ENCODE results near the gene EHHADH. TPM values are rescaled to one million over a fixed set of nuclear protein-coding genes. Genes with fewer than 3 reads are reported as not detected.

The EHHADH gene
- total and polyA plus RNA-seq, 8 donors = 7.4 to 13.5 (median 12.0) TPM

GRCh38 chr3:185199671-185200070, 54.2 kb downstream of the EHHADH start:
- Histone ChIP-seq H3K27me3 (no peaks in the 10 kb centered on the region), H3K4me3 (no peak overlapping the region), H3K27ac (no peak overlapping the region), H3K36me3 (peaks cover 0 to 16% of the 10 kb centered on the region in 2 donors), H3K4me1 (no peaks in the 10 kb centered on the region), H3K9me3 (peaks cover 0 to 2% of the 10 kb centered on the region in 2 donors)
- DNase-seq (no peak), ATAC-seq (no peak)
- TF ChIP-seq CTCF (IDR thresholded peaks at IDR 0.05) = no peak
- intact Hi-C loops (cut with DNase I) = no loop called here

GRCh38 chr3:185199206-185199605, 54.6 kb downstream of the EHHADH start:
- Histone ChIP-seq H3K4me3 (no peak overlapping the region), H3K9me3 (peaks cover 0 to 2% of the 10 kb centered on the region in 2 donors), H3K36me3 (peaks cover 0 to 12% of the 10 kb centered on the region in 2 donors), H3K27ac (no peak overlapping the region), H3K4me1 (no peaks in the 10 kb centered on the region), H3K27me3 (no peaks in the 10 kb centered on the region)
- intact Hi-C loops (cut with DNase I) = no loop called here
- DNase-seq (no peak), ATAC-seq (no peak)
- TF ChIP-seq CTCF (IDR thresholded peaks at IDR 0.05) = no peak

GRCh38 chr3:185197068-185197467, 56.8 kb downstream of the EHHADH start:
- ATAC-seq (no peak), DNase-seq (no peak)
- intact Hi-C loops (cut with DNase I) = no loop called here
- Histone ChIP-seq H3K4me3 (no peak overlapping the region), H3K27ac (no peak overlapping the region), H3K9me3 (peaks cover 0 to 2% of the 10 kb centered on the region in 2 donors), H3K27me3 (no peaks in the 10 kb centered on the region), H3K4me1 (no peaks in the 10 kb centered on the region), H3K36me3 (peaks cover 0 to 11% of the 10 kb centered on the region in 2 donors)
- TF ChIP-seq CTCF (IDR thresholded peaks at IDR 0.05) = no peak

- intact Hi-C loops (cut with DNase I) = no loop called here
- TF ChIP-seq CTCF (IDR thresholded peaks at IDR 0.05) = no peak
- Histone ChIP-seq H3K4me3 (no peak overlapping the region), H3K27ac (no peak overlapping the region), H3K27me3 (no peaks in the 10 kb centered on the region), H3K36me3 (peaks cover 0 to 7% of the 10 kb centered on the region in 2 donors), H3K4me1 (no peaks in the 10 kb centered on the region), H3K9me3 (peaks cover 0 to 2% of the 10 kb centered on the region in 2 donors)
- DNase-seq (no peak), ATAC-seq (no peak)
Measured at GRCh38 chr3:185195652-185196051, 58.2 kb downstream of the EHHADH start.

GRCh38 chr3:185188816-185189215, 65.0 kb downstream of the EHHADH start:
- Histone ChIP-seq H3K4me1 (no peaks in the 10 kb centered on the region), H3K27ac (no peak overlapping the region), H3K9me3 (no peaks in the 10 kb centered on the region), H3K36me3 (peaks cover 0 to 7% of the 10 kb centered on the region in 2 donors), H3K4me3 (no peak overlapping the region), H3K27me3 (no peaks in the 10 kb centered on the region)
- intact Hi-C loops (cut with DNase I) = no loop called here
- DNase-seq = no peak
- no peak for TF ChIP-seq CTCF (IDR thresholded peaks at IDR 0.05)
- no peak for ATAC-seq
